Lung microvascular endothelial cell (primary cell): ENCODE data around the gene SND1. TPM values are rescaled to one million over a fixed set of nuclear protein-coding genes. Genes with fewer than 3 reads are reported as not detected.

Experiments
- DNase-seq, 2 donors: peaks; one replicate each; pipeline versions ENCODE4 v3.0.0 to v3.0.0-alpha.2; 2010; ENCODE audit warnings: low read depth in 2 of 2
- total RNA-seq: library from RNA; depleted of rRNA; stranded (reverse); fragments of >200 nt; gene quantifications from 2 replicates; pipeline ENCODE4 v1.2.1, GENCODE V29; 2014

Gene SND1
- total RNA-seq, 1 donor from 2014 or later, result 105 TPM

- peak; percentile 39 to 58 for DNase-seq
These were observed 32.0 kb downstream of the SND1 start for GRCh38 chr7:127683776-127684681.

GRCh38 chr7:127689194-127689772 is 37.3 kb downstream of the SND1 start:
- no peak for DNase-seq

- DNase-seq, result no peak
These were observed 38.3 kb downstream of the SND1 start for GRCh38 chr7:127690337-127690736.

GRCh38 chr7:127690806-127691205 is 38.8 kb downstream of the SND1 start:
- no peak for DNase-seq

GRCh38 chr7:127692200-127692599 is 40.2 kb downstream of the SND1 start:
- DNase-seq, result no peak

- no peak for DNase-seq
These were observed 47.9 kb downstream of the SND1 start for GRCh38 chr7:127699853-127700252.

GRCh38 chr7:127702052-127702652 is 50.2 kb downstream of the SND1 start:
- DNase-seq, result no peak

GRCh38 chr7:127702938-127703337 is 50.9 kb downstream of the SND1 start:
- DNase-seq, result no peak

GRCh38 chr7:127704211-127704610 is 52.2 kb downstream of the SND1 start:
- no peak for DNase-seq

- DNase-seq, result no peak
These were observed 53.5 kb downstream of the SND1 start for GRCh38 chr7:127705461-127705959.

GRCh38 chr7:127706766-127707165 is 54.8 kb downstream of the SND1 start:
- DNase-seq, result no peak

GRCh38 chr7:127708201-127708600 is 56.2 kb downstream of the SND1 start:
- no peak for DNase-seq

GRCh38 chr7:127708788-127709187 is 56.8 kb downstream of the SND1 start:
- peak; percentile 86 to 87 for DNase-seq

GRCh38 chr7:127710635-127711034 is 58.6 kb downstream of the SND1 start:
- no peak for DNase-seq

GRCh38 chr7:127711872-127712271 is 59.9 kb downstream of the SND1 start:
- no peak for DNase-seq

GRCh38 chr7:127713006-127713405 is 61.0 kb downstream of the SND1 start:
- DNase-seq, result peak in 1 of 2 donors; percentile 15

GRCh38 chr7:127713758-127714157 is 61.8 kb downstream of the SND1 start:
- DNase-seq, result no peak

- no peak for DNase-seq
These were observed 63.3 kb downstream of the SND1 start for GRCh38 chr7:127715272-127715671.

GRCh38 chr7:127715901-127716300 is 63.9 kb downstream of the SND1 start:
- DNase-seq, result no peak

GRCh38 chr7:127717502-127718339 is 65.7 kb downstream of the SND1 start:
- DNase-seq, result peak; percentile 43 to 52

- no peak for DNase-seq
These were observed 66.3 kb downstream of the SND1 start for GRCh38 chr7:127718340-127718679.

- no peak for DNase-seq
These were observed 74.5 kb downstream of the SND1 start for GRCh38 chr7:127726476-127726875.
